ENCODE data around the gene CNPPD1.

Gene CNPPD1

GRCh38 chr2:219176818-219177551 lies at the start of gene CNPPD1:
CNPPD1 (minus strand) TSS chr2:219176925; CDS start chr2:219176828, 97 bp downstream.
- peak; percentile 64 for DNase-seq

GRCh38 chr2:219225350-219225749 lies 48.6 kb upstream of the CNPPD1 start:
- no peak for DNase-seq

- DNase-seq: no peak
Measured at GRCh38 chr2:219223831-219224610, 47.3 kb upstream of the CNPPD1 start.

GRCh38 chr2:219221957-219222518 lies 45.3 kb upstream of the CNPPD1 start:
- DNase-seq: no peak

GRCh38 chr2:219220652-219221402 lies 44.1 kb upstream of the CNPPD1 start:
- no peak for DNase-seq

GRCh38 chr2:219219784-219220532 lies 43.2 kb upstream of the CNPPD1 start:
- no peak for DNase-seq

GRCh38 chr2:219218732-219219701 lies 42.3 kb upstream of the CNPPD1 start, which contains the start of gene ABCB6:
ABCB6 (minus strand) TSS chr2:219218958; CDS start chr2:219218673, 285 bp downstream.
- DNase-seq: peak; percentile 87

GRCh38 chr2:219218217-219218731 lies 41.5 kb upstream of the CNPPD1 start:
- DNase-seq: peak; percentile 57

GRCh38 chr2:219216535-219216915 lies 39.8 kb upstream of the CNPPD1 start:
- no peak for DNase-seq

- DNase-seq: no peak
Measured at GRCh38 chr2:219215871-219216534, 39.3 kb upstream of the CNPPD1 start.

GRCh38 chr2:219214786-219215185 lies 38.1 kb upstream of the CNPPD1 start:
- no peak for DNase-seq

- DNase-seq: no peak
Measured at GRCh38 chr2:219214141-219214540, 37.4 kb upstream of the CNPPD1 start.

GRCh38 chr2:219213486-219214071 lies 36.9 kb upstream of the CNPPD1 start:
- no peak for DNase-seq

- no peak for DNase-seq
Measured at GRCh38 chr2:219213026-219213415, 36.3 kb upstream of the CNPPD1 start.

GRCh38 chr2:219210886-219211362 lies 34.2 kb upstream of the CNPPD1 start:
- no peak for DNase-seq

- DNase-seq: no peak
Measured at GRCh38 chr2:219210196-219210885, 33.6 kb upstream of the CNPPD1 start.

GRCh38 chr2:219209236-219210195 lies 32.8 kb upstream of the CNPPD1 start:
- DNase-seq: no peak

All from NCI-H1105 treated with DMSO at 0.1 percent for 48 hours (cell line).